CD4-positive, alpha-beta T cell treated with Interleukin-12 subunit alpha and Interleukin-12 subunit beta, for 1 hour (primary cell): Measurements from ENCODE around the gene ANKRD31.
A peak's percentile ranks its signal among the peaks of the same experiment; 100 is the strongest.
"Not testable (repeated sequence)": the region's sequence is repeated elsewhere in the genome, so short reads cannot be mapped to it uniquely, and the experiment has no call there.

Source experiments
- DNase-seq: peaks from one replicate; pipeline ENCODE4 v3.0.0-alpha.2; 2020

ANKRD31 gene

DNA sequence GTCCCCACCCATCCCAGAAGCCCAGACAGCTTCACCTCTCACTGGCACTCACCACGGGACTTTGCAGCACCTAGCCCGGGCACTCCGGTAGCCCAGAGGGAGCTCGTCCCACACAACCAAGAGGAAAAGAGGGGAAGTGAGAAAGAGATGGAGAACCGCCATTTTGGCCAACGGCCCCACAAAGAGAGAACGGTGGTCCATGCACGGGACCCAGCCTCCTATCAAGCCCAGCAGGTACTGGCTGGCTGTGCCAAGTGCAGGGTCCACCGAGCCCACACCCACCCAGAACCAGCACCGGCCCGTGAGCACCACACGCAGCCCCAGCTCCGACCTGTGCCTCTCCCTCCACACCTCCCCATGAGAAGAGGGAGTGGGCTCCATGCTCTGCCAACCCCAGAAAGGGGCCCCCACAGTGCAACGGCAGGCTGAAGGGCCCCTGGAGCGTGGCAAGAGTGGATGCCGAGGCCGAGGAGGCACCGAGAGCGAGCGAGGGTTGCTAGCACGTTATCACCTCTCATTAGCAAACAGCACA lies 105.8 kb downstream of the ANKRD31 start:
- no peak for DNase-seq

DNA sequence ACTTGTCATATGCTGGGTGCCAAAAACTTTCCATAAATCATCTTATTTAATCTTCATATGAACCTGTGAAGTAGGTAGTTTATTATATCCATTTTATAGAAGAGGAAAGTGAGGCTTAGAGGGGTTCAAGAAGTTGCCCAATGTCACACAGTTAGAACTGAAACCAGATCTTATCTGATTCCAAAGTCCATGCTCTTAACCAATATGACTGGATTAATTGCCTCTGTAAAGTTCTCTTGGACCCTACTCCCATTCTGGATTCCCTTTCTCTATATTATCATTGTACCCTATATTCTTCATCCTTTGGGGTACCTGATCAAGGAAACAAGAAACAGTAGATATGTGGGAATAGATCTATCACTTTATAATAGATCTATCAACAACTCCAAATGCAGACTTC lies 119.8 kb downstream of the ANKRD31 start:
- DNase-seq = no peak

DNA sequence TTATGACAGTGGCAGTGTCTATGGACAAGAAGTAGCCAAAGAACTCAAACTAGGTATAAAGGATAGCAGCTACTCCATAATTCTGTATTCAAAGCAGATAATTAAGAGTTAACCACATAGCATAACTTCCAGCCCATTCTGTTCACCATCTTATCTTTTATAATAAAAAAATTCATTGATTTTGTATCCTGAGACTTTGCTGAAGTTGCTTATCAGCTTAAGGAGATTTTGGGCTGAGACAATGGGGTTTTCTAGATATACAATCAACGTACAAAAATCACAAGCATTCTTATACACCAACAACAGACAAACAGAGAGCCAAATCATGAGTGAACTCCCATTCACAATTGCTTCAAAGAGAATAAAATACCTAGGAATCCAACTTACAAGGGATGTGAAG lies 122.4 kb downstream of the ANKRD31 start:
- DNase-seq = not testable (repeated sequence)

DNA sequence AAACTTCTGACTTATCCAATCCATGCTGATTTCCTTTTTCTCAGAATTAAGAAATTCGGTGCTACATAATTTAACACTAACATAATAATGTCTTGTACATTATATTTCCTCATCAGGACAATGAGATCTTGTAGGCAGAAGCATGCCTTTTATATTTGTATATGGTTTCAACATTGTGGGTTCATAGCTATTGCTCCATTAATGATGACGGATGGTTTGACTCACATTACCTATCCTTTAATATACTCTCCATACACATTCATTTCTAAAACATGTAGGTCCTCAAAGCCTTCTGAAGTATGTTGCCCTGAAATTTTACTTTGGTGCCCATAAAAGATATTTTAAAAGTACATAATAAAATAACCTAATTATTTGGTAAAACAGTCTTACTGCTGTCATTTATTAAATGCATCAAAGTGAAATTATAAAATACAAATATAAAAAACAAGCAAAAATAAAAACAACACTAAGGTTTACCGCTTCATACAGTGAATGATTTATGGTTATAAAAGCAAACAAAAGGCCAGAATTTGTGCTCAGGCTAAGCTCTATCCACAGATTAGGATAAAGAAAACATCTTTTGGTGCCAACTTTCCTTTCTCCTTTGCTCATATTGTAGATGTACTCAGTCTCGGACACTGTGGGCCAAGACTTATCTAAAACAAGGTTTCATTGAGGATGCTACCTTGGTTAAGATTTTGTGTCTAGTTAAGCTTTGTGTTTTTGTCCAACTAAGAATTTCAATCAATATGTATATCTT lies 123.1 kb downstream of the ANKRD31 start:
- DNase-seq = no peak

DNA sequence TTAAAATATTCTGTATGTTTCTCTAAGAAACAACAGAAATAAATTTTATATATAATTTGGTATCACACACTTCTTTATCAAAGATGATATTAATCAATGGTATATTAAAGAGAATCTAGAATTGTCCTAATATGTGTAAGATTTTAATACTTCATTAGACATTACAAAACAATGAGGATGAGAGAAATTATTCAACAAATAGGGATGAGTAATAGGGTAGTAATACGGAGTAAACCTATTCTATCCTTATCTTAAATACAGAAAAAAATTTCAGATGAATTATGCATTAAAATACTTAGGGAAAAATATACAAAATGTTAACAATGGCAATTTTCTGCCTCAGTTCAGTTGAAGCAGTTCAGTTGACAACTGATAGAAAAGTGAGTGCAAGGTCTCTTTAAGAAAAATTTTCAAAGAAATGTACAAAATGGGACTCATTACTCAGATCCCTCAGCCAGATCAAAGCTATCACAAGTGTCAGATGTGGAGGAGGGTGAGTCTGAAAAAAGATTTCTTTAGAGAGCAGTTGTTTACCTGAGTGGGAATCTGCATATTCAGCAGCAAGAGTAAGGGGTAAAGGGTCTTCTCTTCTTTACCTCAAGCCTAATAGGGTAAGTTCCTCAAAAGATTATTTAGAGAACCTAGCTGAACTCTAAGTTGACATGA lies 127.6 kb downstream of the ANKRD31 start:
- peak; percentile 10 for DNase-seq

DNA sequence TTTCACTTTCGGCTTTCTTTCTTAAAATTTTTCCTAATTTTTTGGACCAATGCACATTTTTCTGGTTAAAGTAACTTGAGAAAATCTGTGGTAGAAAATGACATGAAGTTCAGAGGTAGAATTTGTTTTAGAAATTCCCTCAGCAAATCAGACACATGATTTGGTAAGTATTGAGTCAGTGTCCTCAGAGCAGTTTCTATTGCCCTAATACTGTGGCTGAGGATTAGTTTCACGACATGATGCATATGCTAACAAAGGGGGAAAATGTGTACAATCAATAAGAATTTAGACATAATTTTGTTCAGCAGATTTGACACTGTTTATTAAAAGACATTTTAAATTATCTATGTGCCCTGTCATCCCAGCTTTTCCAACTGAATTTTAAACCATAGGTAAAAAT lies 128.2 kb downstream of the ANKRD31 start:
- no peak for DNase-seq

DNA sequence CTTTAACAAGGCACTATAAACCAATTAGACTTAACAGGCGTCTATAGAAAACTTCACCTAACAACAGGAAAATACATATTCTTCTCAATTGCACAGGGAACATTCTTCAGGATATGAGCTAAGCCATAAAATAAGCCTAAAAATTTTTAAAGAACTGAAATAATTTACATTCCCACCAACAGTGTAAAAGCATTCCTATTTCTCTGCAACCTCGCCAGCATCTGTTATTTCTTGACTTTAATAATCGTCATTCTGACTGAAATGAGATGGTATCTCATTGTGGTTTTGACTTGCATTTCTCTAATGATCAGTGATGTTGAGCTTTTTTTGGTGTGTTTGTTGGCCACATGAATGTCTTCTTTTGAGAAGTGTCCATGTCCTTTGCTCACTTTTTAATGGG lies 140.7 kb downstream of the ANKRD31 start:
- not testable (repeated sequence) for DNase-seq

DNA sequence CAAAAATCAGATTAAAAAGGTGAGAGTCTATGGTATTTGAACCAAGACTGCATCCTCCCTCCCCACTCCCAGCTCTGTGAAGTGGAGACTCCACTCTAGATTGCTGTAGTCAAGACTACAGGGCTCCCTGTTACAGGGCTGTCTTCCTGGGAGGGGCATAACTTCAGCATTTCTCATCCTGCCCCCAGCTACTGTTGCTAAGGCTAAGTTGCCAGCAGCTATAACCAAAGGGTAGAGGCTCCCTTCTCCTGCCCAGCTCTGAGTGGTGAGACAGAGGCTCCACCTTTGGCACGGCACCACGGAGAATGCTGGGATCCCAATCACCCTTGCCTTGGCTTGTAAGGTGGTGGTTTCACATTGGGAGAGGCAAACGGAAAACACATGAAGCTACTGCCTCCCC lies 145.1 kb downstream of the ANKRD31 start:
- no peak for DNase-seq

DNA sequence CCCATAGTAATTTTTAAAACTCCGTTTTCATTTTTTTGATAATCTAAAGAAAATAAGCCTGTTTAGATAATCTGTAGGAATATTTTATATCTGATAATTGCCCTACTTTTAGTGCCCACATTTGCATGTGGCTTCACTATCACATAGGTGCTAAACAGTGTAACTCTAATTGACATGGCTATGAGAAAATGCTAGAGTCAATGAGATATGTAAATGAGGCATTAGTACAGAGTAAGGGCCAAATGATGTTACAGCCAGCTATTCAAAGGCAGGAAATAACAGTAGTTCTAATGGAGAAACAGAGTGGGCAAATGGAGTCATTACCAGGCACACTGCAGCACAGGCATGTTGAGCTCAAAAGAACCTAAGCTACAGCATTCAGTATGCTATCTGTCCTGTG lies 147.0 kb downstream of the ANKRD31 start:
- no peak for DNase-seq

DNA sequence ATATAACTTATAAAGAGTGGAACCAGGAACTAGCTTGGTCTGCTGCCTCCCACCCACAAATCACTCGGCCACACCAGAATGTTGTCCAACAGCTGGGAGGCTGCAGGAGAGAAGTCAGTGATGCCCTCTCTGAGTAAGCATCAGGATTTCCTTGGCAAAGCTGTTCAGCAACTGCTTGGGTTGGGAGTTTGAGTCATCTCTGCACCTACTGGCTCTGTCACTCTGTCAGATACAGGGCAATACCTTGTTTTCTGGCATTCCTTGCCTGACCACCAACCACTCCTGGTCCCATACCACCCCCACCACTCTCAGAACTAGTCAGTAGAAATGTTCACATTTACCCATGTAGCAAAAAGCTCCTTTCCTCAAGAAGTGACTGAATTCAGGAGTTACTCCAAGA lies 147.5 kb downstream of the ANKRD31 start:
- DNase-seq = no peak

DNA sequence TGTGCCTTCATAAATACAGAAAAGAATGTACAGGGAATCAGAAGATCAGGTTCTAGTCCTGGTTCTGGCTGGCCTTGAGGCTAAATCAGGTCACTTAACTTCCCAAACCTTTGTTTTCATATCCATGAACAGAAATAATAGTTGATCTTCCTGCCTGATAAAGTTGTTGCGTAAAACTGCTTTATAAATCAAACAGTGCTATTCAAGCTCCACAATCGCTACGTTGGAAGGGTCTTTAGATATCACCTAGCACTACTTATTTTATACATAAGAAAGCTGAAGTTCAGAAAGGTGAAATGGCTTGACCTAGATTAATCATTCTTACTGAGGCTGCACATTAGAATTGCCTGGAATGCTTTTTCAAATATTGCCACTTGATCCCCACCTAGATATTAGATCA lies 148.0 kb downstream of the ANKRD31 start:
- DNase-seq = no peak

DNA sequence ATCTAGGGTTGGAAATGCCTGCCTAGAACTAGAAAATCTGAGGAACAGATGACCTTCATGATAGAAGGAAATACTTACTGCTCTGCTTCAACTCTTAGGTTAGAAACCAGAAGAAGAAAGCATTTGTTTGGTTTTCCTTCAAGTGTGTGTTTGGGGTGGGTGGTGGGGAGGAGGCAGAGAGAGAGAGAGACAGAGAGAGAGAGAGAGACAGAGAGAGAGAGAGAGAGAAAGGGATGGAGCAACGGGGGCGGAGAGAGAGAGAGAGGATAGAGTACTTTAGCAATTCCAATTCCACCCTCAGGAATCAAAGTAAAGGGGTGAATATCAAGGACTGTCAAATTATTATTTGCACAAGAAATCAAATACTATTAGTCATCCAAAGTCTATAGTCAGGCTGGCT lies 155.2 kb downstream of the ANKRD31 start:
- no peak for DNase-seq

DNA sequence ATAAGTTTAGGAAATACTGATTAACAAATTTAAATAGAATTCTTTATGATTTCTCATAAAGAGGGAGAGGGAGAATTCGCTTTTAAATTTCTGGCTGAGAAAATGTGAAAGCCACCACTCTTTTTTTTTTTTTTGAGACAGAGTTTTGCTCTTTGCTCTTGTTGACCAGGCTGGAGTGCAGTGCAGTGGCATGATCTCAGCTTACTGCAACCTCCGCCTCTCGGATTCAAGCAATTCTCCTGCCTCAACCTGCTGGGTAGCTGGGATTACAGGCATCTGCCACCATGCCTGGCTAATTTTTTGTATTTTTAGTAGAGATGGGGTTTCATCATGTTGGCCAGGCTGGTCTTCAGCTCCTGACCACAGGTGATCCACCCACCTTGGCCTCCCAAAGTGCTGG lies 157.3 kb downstream of the ANKRD31 start:
- not testable (repeated sequence) for DNase-seq

DNA sequence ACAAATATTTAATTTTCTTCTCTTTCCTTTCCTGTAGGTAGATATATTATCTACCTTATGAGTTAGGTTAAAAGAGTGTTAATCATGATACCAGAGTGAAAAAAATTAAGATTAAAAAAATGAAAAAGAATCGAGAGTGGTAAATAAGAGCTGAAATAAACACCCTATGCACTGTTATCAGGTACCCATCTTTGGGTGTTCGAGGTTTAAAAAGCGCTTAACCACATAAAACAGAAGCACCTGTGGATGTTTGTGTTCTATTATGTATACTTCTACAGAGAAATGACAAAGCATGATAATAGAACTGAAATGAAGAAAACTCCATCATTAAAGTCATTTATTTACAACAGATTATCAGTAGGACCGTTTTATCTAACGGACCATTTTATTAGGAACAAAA lies 158.7 kb downstream of the ANKRD31 start:
- DNase-seq = peak; percentile 50

DNA sequence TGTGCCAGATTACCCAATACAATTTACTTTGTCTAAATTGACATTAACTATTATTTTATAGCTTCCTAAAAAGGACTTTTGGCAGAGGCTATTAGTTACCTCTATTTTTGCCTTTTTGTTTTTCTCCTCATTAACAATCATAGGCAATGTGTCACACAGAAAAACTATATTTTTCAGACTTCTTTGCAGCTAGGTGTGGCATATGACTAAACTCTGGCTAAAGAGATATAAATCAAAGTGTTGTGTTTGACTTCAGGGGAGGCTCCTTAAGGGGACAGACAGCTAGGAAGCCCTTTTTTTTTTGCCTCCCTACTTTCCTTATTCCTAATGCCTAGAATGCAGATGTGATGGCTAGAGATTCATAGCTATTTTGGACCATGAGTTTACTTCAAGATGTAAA lies 164.6 kb downstream of the ANKRD31 start:
- DNase-seq = no peak

DNA sequence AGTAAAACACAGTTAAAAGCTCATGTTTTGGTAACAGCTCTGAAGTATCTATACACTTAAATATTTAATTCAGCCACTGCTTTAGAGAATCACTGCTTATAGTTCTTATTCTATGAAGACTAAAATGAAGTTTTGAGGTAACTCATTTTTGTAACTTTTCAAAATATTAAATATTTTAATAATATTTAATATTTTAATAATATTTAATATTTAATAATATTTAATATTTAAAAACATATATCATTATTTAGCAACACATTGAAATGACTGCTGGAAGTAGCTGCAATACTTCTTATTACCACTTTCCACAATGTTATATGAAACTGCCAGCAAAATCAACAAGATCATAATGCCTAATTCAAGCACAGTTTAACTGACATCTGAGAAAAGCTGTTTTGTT lies 165.6 kb downstream of the ANKRD31 start:
- no peak for DNase-seq

DNA sequence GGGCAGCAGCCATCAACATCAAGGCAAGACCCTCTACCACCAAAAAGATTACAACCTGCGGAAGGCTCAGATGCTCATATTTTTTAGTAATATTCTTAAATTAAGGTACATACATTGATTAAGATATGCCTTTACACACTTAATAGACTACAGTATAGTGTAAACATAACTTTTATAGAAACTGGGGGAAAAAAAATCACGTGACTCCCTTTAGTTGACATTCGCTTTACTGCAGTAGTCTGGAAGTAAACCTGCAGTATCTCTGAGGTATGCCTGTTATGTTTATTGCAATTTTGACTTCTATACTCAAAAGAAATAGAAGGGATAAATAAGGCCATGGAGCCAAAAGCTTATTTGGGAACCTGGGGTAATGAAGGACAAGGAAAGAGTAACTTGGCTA lies 169.2 kb downstream of the ANKRD31 start:
- no peak for DNase-seq

DNA sequence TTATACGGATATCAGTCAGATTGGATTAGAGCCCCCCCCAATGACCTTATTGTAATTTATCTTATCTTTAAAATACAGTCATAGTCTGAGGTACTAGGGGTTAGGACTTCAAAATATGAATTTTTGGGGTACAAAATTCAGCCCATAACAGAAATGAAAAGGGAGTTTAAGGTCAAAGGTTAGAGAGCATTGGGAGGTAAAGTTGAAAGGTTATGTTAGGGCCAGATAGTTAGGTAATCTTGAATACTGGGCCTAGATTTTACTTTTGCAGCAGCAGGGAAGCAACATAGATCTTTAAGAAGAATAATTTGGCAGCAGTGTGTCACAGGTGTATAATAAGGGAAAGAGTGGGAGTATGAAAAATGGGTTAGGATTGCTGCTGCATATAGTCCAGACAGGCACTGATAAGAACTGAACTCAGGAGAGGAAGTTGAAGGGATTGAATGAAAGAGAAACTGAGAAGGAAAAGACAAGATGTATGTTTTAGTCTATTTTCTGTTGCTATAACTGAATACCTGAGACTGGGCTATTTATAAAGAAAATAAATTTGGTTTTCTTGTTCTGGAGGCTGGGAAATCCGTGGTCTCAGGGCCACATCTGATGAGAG lies 173.7 kb downstream of the ANKRD31 start:
- DNase-seq = no peak

DNA sequence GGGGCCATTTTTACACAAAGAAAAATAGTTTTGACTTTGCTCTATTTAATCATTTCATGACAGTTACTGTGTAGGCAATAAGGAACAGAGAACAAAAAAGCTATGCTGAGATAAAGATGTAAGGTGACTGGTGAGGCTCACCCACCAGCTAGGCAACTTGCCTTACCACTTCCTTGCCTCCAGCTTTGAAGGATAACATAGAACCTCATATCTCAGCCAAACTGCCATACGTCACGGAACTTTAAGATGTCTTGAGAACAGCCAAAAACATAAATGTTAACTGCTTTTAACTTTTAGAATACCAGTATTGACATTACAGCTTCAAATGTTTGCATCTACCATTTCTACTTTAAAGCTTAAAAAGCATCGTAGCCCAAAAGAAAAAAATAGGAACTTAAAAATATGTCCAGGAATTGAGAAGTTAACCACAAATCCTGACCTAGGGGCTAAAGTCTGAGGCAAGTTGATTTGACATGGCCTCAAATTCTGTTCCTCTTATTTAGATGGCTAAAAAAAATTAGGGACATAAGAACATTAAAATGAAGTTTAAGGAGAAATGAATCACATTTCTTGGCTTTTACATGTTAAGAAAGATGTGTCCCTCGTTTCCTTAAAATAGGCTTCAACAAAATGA lies 176.6 kb downstream of the ANKRD31 start:
- peak; percentile 70 for DNase-seq

DNA sequence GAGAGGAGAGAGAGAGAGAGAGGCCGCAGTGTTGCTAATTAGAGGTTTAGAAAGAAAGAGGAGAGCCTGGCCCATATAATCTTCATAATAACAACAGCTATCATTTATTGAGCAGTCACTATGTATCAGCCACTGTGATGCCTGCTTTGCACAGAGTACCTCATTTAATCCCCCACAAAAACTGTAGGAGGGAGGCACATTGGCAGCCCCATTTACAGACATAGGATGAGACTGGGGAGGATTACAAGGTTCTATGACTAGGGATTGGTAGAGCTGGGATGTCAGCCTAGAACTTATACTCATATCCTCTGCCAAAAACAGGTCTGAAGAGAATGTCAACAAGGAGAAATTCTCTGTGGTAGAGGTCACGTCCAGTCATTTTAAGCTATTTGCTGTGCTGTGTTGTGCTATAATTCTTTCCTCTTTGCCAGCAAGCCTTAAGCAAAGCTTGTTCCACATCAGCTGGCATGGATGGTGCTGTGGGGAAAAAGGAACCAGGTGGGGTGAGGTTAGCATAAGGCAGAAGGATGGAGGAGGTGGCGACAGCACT lies 177.6 kb downstream of the ANKRD31 start:
- no peak for DNase-seq

DNA sequence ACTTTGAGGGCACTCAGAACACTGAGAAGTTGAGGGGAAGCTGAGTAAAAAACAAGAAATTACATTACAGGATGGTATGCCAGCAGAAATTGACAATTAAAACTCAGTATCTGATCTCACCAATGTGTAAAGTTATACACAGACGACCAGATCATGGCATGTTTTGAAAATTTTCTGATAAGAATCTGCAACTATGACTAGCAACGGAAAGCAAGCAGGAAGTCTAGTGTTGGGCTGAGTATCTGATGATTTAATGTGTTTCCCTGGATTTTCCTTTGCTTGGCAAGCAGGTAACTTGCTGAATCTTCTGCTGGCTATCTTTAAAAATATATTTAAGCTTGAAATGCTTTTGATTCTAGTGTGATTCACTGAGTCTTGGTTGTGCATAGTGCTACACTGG lies 179.1 kb downstream of the ANKRD31 start:
- DNase-seq = peak; percentile 52

DNA sequence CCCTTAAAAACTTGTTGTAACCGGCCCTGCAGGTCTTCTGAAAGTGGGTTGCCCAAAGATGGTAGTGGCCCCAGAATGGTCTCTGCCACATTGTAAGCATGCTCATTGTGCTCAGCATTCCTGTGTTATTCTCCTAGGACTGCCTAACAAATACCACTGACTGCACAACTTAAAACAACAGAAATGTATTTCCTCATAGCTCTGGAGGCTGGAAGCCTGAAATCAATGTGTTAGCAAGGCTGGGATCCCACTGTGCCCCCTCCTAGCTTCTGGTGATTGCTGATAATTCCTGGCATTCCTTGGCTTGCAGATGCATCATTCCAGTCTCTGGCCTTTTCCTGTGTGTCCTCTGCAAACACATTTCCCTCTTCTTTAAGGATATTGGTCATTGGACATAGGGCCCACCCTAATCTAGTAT lies 180.9 kb downstream of the ANKRD31 start:
- DNase-seq = no peak
